ENCODE results near the gene TXNRD2. TPM values are rescaled to one million over a fixed set of nuclear protein-coding genes. Genes with fewer than 3 reads are reported as not detected.

TXNRD2 gene
- total and polyA plus RNA-seq, 2 donors (not counting 1 experiment from before 2014, with no cell fraction given): 24.8 to 36.2 TPM

DNA sequence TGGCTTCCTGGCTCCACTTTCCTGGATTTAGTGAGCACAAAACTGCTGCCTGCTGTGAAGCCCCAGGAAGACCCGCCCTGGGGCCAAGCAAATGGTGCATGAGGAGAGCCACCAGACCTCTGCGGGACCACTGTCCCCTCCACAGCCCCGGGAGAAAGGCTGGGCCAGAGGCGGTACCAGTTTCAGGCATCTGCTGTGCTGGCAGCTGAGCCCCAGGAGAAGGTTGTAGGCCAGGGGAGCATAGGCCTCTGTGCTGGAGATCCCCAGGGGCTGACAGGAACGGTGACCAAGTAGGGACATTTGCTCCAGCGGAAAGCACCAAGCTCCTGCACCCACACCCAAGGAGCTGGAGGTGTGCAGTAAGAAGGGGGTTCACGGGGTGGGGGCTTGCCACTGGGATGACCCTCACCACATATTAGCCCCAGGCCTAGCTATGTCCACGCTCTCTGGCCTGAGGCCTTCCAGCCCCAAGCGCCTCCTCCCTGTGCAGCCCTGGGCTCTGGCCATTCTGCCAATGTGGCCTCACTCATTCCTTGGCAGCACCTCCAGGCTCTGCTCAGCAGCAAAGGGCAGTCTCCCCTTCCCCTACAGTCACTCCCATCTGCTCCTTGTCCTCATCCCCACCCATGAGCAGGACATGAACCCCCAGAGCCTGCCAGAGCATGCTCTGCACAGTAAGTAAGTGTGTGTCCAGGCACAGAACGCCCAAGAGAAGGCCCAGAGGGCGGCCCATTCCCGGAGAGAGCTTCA, 24.1 kb downstream of the TXNRD2 start:
- TF ChIP-seq, protein P1, sequence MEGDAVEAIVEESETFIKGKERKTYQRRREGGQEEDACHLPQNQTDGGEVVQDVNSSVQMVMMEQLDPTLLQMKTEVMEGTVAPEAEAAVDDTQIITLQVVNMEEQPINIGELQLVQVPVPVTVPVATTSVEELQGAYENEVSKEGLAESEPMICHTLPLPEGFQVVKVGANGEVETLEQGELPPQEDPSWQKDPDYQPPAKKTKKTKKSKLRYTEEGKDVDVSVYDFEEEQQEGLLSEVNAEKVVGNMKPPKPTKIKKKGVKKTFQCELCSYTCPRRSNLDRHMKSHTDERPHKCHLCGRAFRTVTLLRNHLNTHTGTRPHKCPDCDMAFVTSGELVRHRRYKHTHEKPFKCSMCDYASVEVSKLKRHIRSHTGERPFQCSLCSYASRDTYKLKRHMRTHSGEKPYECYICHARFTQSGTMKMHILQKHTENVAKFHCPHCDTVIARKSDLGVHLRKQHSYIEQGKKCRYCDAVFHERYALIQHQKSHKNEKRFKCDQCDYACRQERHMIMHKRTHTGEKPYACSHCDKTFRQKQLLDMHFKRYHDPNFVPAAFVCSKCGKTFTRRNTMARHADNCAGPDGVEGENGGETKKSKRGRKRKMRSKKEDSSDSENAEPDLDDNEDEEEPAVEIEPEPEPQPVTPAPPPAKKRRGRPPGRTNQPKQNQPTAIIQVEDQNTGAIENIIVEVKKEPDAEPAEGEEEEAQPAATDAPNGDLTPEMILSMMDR (IDR thresholded peaks at IDR 0.05): no peak
- TF ChIP-seq EZH2 (IDR thresholded peaks at IDR 0.05; ENCODE audit: borderline replicate concordance, insufficient read depth, low read depth, low read length, poor library complexity, severe bottlenecking): no peak
- intact Hi-C loops (cut with micrococcal nuclease): no loop called here
- Histone ChIP-seq H3K9ac (ENCODE audit: low read length) (no peak overlapping the region), H3K27ac (ENCODE audit: low read length in 2 of 2) (no peak overlapping the region), H3K79me2 (ENCODE audit: control insufficient read depth, insufficient read depth, low read length) (no peaks in the 10 kb centered on the region), H3K4me2 (replicated peaks; ENCODE audit: low read depth, low read length, poor library complexity, severe bottlenecking) (no peak overlapping the region), H2AFZ (ENCODE audit: insufficient read depth, low read depth, low read length, poor library complexity, severe bottlenecking) (no peak overlapping the region), H3K4me3 (ENCODE audit: control extremely low read depth in 1 of 5, extremely low read depth in 1 of 5, insufficient read depth in 1 of 5, low read depth in 2 of 5, low read length in 4 of 5) (no peak overlapping the region), H3K9me3 (ENCODE audit: control extremely low read depth in 1 of 3, control insufficient read depth in 2 of 3, insufficient read depth in 1 of 3, low read length in 2 of 3) (peaks cover 0 to 8% (median 5%) of the 10 kb centered on the region in 3 donors), H3K36me3 (replicated peaks in 1 of 2; ENCODE audit: control extremely low read depth in 1 of 2, control insufficient read depth in 1 of 2, extremely low read depth in 1 of 2, insufficient read depth in 2 of 2, low read length in 1 of 2) (peaks cover 4 to 54% of the 10 kb centered on the region in 2 experiments), H3K4me1 (ENCODE audit: control insufficient read depth in 2 of 2, insufficient read depth in 2 of 2, low read length in 2 of 2) (no peaks in the 10 kb centered on the region), H4K20me1 (ENCODE audit: control insufficient read depth, insufficient read depth, low read length, poor library complexity, severe bottlenecking) (no peaks in the 10 kb centered on the region), H3K27me3 (replicated peaks in 1 of 4; ENCODE audit: control extremely low read depth in 1 of 4, control insufficient read depth in 3 of 4, insufficient read depth in 4 of 4, low read length in 3 of 4) (no peaks in the 10 kb centered on the region)
- H3K9me3 Mint-ChIP-seq (ENCODE audit: insufficient read depth): no peaks in the 10 kb centered on the region
- ATAC-seq (ENCODE audit: low read depth) (no peak), DNase-seq (no peak)
- H3K27me3 Mint-ChIP-seq: no peaks in the 10 kb centered on the region
- H3K4me1 Mint-ChIP-seq: no peaks in the 10 kb centered on the region
- H3K4me3 Mint-ChIP-seq: no peak overlapping the region
- 98% methylated on average over 9 of the region's 12 CpGs for WGBS (ENCODE audit: insufficient coverage)
- ChIA-PET POLR2A (no interaction called here), CTCF (interaction anchor here (1.0 to 4.1 kb wide), 3 partner anchors 7 to 187 kb away, joined by 3 to 15 read pairs (median 3); no protein-coding TSS in a partner anchor)
- H3K27ac Mint-ChIP-seq: peak overlapping the region; percentile 20

DNA sequence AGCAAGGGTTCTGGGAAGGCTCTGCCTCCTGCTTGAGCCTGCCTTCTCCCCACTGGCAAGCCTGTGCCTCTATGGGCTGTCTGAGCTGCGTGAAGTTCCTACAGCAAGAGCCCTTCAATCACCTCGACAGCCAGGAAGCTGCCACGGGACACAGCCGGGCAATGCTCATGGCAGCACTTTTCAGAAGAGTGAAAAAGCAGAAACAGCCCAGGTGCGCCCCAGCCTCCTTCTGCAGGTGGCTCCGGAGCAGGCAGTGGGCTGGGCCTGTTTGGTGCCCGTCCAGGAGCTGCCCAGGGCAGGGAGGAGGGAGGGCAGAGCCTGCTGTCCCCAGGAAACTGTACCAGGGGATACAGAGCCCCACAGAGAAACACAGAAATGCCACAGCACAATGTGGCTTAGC, 24.7 kb downstream of the TXNRD2 start:
- peaks cover 4 to 58% of the 10 kb centered on the region in 2 experiments for H3K36me3 ChIP-seq (replicated peaks in 1 of 2; ENCODE audit: control extremely low read depth in 1 of 2, control insufficient read depth in 1 of 2, extremely low read depth in 1 of 2, insufficient read depth in 2 of 2, low read length in 1 of 2)

More for the DNA sequence above, 24.7 kb downstream of the TXNRD2 start:
- POLR2A ChIA-PET: no interaction called here
- Mint-ChIP-seq H3K9me3 (ENCODE audit: insufficient read depth) (no peaks in the 10 kb centered on the region), H3K4me1 (no peaks in the 10 kb centered on the region), H3K27me3 (no peaks in the 10 kb centered on the region), H3K4me3 (no peak overlapping the region), H3K27ac (no peak overlapping the region)
- intact Hi-C loops (cut with micrococcal nuclease): no loop called here
- no peak overlapping the region for H3K4me2 ChIP-seq (replicated peaks; ENCODE audit: low read depth, low read length, poor library complexity, severe bottlenecking)
- no peak for ATAC-seq (ENCODE audit: low read depth)
- H3K9me3 ChIP-seq (ENCODE audit: control extremely low read depth in 1 of 3, control insufficient read depth in 2 of 3, insufficient read depth in 1 of 3, low read length in 2 of 3): peaks cover 0 to 8% (median 5%) of the 10 kb centered on the region in 3 donors
- TF ChIP-seq EZH2 (IDR thresholded peaks at IDR 0.05; ENCODE audit: borderline replicate concordance, insufficient read depth, low read depth, low read length, poor library complexity, severe bottlenecking): no peak
- TF ChIP-seq, protein P1 (IDR thresholded peaks at IDR 0.05): no peak
- no peaks in the 10 kb centered on the region for H3K27me3 ChIP-seq (replicated peaks in 1 of 4; ENCODE audit: control extremely low read depth in 1 of 4, control insufficient read depth in 3 of 4, insufficient read depth in 4 of 4, low read length in 3 of 4)
- no peak overlapping the region for H3K4me3 ChIP-seq (ENCODE audit: control extremely low read depth in 1 of 5, extremely low read depth in 1 of 5, insufficient read depth in 1 of 5, low read depth in 2 of 5, low read length in 4 of 5)
- no peak for DNase-seq
- no peak overlapping the region for H2AFZ ChIP-seq (ENCODE audit: insufficient read depth, low read depth, low read length, poor library complexity, severe bottlenecking)
- H3K9ac ChIP-seq (ENCODE audit: low read length): no peak overlapping the region
- CTCF ChIA-PET: interaction anchor here (1.0 to 4.1 kb wide), 2 partner anchors 10 to 187 kb away, joined by 3 to 15 read pairs; no protein-coding TSS in a partner anchor
- no peaks in the 10 kb centered on the region for H3K79me2 ChIP-seq (ENCODE audit: control insufficient read depth, insufficient read depth, low read length)
- no peak overlapping the region for H3K27ac ChIP-seq (ENCODE audit: low read length in 2 of 2)
- H3K4me1 ChIP-seq (ENCODE audit: control insufficient read depth in 2 of 2, insufficient read depth in 2 of 2, low read length in 2 of 2): no peaks in the 10 kb centered on the region
- 30% methylated on average over 7 of the region's 7 CpGs for WGBS (ENCODE audit: insufficient coverage)
- no peaks in the 10 kb centered on the region for H4K20me1 ChIP-seq (ENCODE audit: control insufficient read depth, insufficient read depth, low read length, poor library complexity, severe bottlenecking)
